KMS-11 (cell line): Measurements from ENCODE around the gene ENTPD5.
"Not testable (repeated sequence)": the region's sequence is repeated elsewhere in the genome, so short reads cannot be mapped to it uniquely, and the experiment has no call there.

ENCODE experiments used
- H2AFZ ChIP-seq: fragments of 200-600 bp; sonication (generic); 2 replicates; pipeline ENCODE4 v1.6.1; 2016; ENCODE audit warnings: antibody characterized with exemption, mixed run types, low read depth
- H3K27ac ChIP-seq: fragments of 200-600 bp; sonication (generic); 2 replicates; pipeline ENCODE4 v1.6.1; 2016; ENCODE audit warnings: mild to moderate bottlenecking, mixed run types
- H3K27me3 ChIP-seq: fragments of 200-600 bp; sonication (generic); 2 replicates; pipeline ENCODE4 v1.6.1; 2017; ENCODE audit warnings: mild to moderate bottlenecking, low read depth, mixed run types, moderate library complexity; ENCODE audit not compliant: insufficient read depth
- H3K36me3 ChIP-seq: fragments of 200-600 bp; sonication (generic); 2 replicates; pipeline ENCODE4 v1.6.1; 2017; ENCODE audit warnings: mild to moderate bottlenecking, mixed run types; ENCODE audit not compliant: insufficient read depth
- H3K4me1 ChIP-seq: fragments of 200-600 bp; sonication (generic); 2 replicates; pipeline ENCODE4 v1.6.1; 2016; ENCODE audit warnings: mild to moderate bottlenecking, low read depth, mixed run types; ENCODE audit not compliant: poor library complexity, severe bottlenecking
- H3K4me2 ChIP-seq: fragments of 200-600 bp; sonication (generic); 2 replicates; pipeline ENCODE4 v1.7.0; 2016; ENCODE audit warnings: mild to moderate bottlenecking, mixed run types
- H3K4me3 ChIP-seq: fragments of 200-600 bp; sonication (generic); IDR thresholded peaks from 2 replicates; pipeline ENCODE4 v1.6.1; 2017; ENCODE audit warnings: low read depth, low read length, mixed read lengths; ENCODE audit not compliant: insufficient read depth
- H3K79me2 ChIP-seq: fragments of 200-600 bp; sonication (generic); 2 replicates; pipeline ENCODE4 v1.6.1; 2016; ENCODE audit warnings: low read depth, mixed run types; ENCODE audit not compliant: insufficient read depth
- H3K9ac ChIP-seq: fragments of 200-600 bp; sonication (generic); 2 replicates; pipeline ENCODE4 v1.6.1; 2016; ENCODE audit warnings: mild to moderate bottlenecking, mixed run types
- H4K20me1 ChIP-seq: fragments of 200-600 bp; sonication (generic); 2 replicates; pipeline ENCODE4 v1.6.1; 2016; ENCODE audit warnings: mild to moderate bottlenecking, mixed run types; ENCODE audit not compliant: insufficient read depth
- CTCF ChIP-seq: fragments of 200-600 bp; sonication (generic); conservative IDR thresholded peaks from 2 replicates; pipeline ENCODE4 v1.6.1; 2017; ENCODE audit warnings: low read depth, mild to moderate bottlenecking, antibody characterized with exemption, low read length, moderate library complexity, mixed read lengths

The ENTPD5 gene

GRCh38 chr14:73995977-73996378 lies 23.1 kb downstream of the ENTPD5 start:
- H3K27ac ChIP-seq = no peak overlapping the region
- TF ChIP-seq CTCF = no peak
- no peaks in the 10 kb centered on the region for H3K27me3 ChIP-seq
- H3K4me1 ChIP-seq = no peaks in the 10 kb centered on the region
- H3K79me2 ChIP-seq = no peaks in the 10 kb centered on the region
- H4K20me1 ChIP-seq = no peaks in the 10 kb centered on the region
- H3K9ac ChIP-seq = no peak overlapping the region
- H3K4me3 ChIP-seq = no peak overlapping the region
- no peak overlapping the region for H2AFZ ChIP-seq
- H3K4me2 ChIP-seq = no peak overlapping the region
- H3K36me3 ChIP-seq = no peaks in the 10 kb centered on the region

GRCh38 chr14:73994926-73995325 lies 24.2 kb downstream of the ENTPD5 start:
- H3K27me3 ChIP-seq, H3K4me2 ChIP-seq, H3K36me3 ChIP-seq, H3K9ac ChIP-seq, H3K4me1 ChIP-seq, H3K4me3 ChIP-seq, H3K27ac ChIP-seq, H3K79me2 ChIP-seq, H4K20me1 ChIP-seq, H2AFZ ChIP-seq: not testable (repeated sequence)

DNA sequence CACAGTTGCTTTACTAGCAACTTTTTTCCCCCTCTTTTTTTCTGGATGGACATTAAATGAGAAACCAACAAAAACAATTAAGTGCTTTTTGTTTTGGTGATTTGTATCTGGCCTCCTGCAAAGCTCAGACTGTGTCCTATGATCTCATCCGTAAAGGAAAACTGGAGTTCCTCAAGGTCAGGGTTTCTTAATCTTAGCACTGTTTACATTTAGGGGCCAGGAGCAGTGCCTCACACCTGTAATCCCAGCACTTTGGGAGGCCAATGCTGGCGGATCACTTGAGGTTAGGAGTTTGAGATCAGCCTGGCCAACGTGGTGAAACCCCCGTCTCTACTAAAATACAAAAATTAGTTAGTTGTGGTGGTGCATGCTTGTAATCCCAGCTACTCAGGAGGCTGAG lies 28.0 kb downstream of the ENTPD5 start:
- no peaks in the 10 kb centered on the region for H3K27me3 ChIP-seq
- TF ChIP-seq CTCF = no peak
- no peaks in the 10 kb centered on the region for H3K36me3 ChIP-seq
- H3K79me2 ChIP-seq = no peaks in the 10 kb centered on the region
- H4K20me1 ChIP-seq = no peaks in the 10 kb centered on the region
- no peak overlapping the region for H2AFZ ChIP-seq
- H3K4me2 ChIP-seq = no peak overlapping the region
- no peaks in the 10 kb centered on the region for H3K4me1 ChIP-seq
- no peak overlapping the region for H3K9ac ChIP-seq
- H3K27ac ChIP-seq = no peak overlapping the region
- no peak overlapping the region for H3K4me3 ChIP-seq

- not testable (repeated sequence) for H3K27me3 ChIP-seq, H2AFZ ChIP-seq, H3K9ac ChIP-seq, H3K4me3 ChIP-seq, H4K20me1 ChIP-seq, H3K4me2 ChIP-seq, H3K36me3 ChIP-seq, H3K27ac ChIP-seq, H3K79me2 ChIP-seq, H3K4me1 ChIP-seq
Observed at GRCh38 chr14:73988656-73989055, 30.4 kb downstream of the ENTPD5 start.

GRCh38 chr14:73988065-73988464 lies 31.0 kb downstream of the ENTPD5 start:
- Histone ChIP-seq H3K4me1 (no peaks in the 10 kb centered on the region), H3K27me3 (no peaks in the 10 kb centered on the region), H3K4me2 (no peak overlapping the region), H3K27ac (no peak overlapping the region), H3K4me3 (no peak overlapping the region), H2AFZ (no peak overlapping the region), H3K36me3 (no peaks in the 10 kb centered on the region), H3K79me2 (no peaks in the 10 kb centered on the region), H4K20me1 (no peaks in the 10 kb centered on the region), H3K9ac (no peak overlapping the region)
- TF ChIP-seq CTCF = no peak
